Activated naive CD8-positive, alpha-beta T cell treated with anti-CD3 and anti-CD28 coated beads, Interleukin-2, amount 50 U/mL, for 24 hours (primary cell): ENCODE results near the gene PDLIM1.
A peak's percentile ranks its signal among the peaks of the same experiment; 100 is the strongest.
"Not testable (repeated sequence)": the region's sequence is repeated elsewhere in the genome, so short reads cannot be mapped to it uniquely, and the experiment has no call there.

Experiments used
- ATAC-seq: fragments of 150-1000 bp; cut with Tn5 transposase; one replicate; pipeline ENCODE4 v1.10.0; 2021
- DNase-seq: peaks from one replicate; pipeline ENCODE4 v3.0.0; 2021
- H3K27ac Mint-ChIP-seq: one replicate; pipeline ENCODE4 v1.8.0; 2021; ENCODE audit warnings: mild to moderate bottlenecking, mixed read lengths
- H3K27me3 Mint-ChIP-seq: one replicate; pipeline ENCODE4 v1.8.0; 2021; ENCODE audit warnings: mixed read lengths
- H3K36me3 Mint-ChIP-seq: one replicate; pipeline ENCODE4 v1.8.0; 2021; ENCODE audit warnings: low read depth, mixed read lengths
- H3K4me1 Mint-ChIP-seq: one replicate; pipeline ENCODE4 v1.8.0; 2021; ENCODE audit warnings: mixed read lengths
- H3K4me3 Mint-ChIP-seq: one replicate; pipeline ENCODE4 v1.8.0; 2021; ENCODE audit warnings: mild to moderate bottlenecking, moderate library complexity, mixed read lengths
- H3K9me3 Mint-ChIP-seq: one replicate; pipeline ENCODE4 v1.8.0; 2021; ENCODE audit warnings: mixed read lengths

PDLIM1 gene

DNA sequence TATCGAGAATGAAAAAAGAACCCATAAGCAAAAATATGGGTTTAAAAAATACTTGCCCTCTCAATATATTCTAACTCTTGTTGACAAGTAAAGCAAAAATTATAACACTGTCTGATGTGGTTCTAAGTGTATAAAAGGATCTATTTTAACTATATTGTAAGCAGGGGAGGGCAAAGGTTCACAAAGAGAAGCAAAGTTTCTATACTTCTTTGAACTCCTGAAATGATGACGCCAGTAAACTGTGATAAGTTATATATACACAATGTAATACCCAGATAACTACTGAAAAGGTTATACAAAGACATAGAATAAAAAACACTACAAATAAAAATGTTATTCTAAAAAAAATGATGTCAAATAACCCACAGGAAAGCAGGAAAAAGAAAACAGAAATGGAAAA is 37.1 kb downstream of the PDLIM1 start:
- ATAC-seq (no peak), DNase-seq (no peak)
- Mint-ChIP-seq H3K4me3 (no peak overlapping the region), H3K36me3 (peaks cover 3% of the 10 kb centered on the region), H3K9me3 (peaks cover 13% of the 10 kb centered on the region), H3K27me3 (peaks cover 12% of the 10 kb centered on the region), H3K4me1 (no peaks in the 10 kb centered on the region), H3K27ac (no peak overlapping the region)

DNA sequence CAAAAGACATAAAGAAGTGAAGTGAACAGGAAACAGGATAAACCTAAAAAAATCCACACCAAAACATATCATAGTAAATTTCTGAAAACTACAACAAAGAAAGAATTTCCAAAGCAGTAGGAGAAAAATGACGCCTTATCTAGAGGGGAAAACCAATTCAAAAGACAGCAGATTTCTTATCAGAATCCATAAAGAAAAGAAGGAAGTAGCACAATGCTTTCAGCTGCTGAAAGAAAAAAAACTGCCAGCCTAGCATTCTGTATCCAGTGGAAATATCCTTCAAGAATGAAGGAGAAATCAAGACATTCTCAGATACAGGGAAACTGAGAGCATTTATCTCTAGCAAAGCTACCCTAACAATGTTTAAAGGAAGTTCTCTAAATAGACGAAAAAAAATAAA is 37.8 kb downstream of the PDLIM1 start:
- peaks cover 12% of the 10 kb centered on the region for H3K9me3 Mint-ChIP-seq
- H3K4me3 Mint-ChIP-seq: no peak overlapping the region
- H3K27me3 Mint-ChIP-seq: peaks cover 12% of the 10 kb centered on the region
- ATAC-seq (no peak), DNase-seq (no peak)
- H3K4me1 Mint-ChIP-seq: no peaks in the 10 kb centered on the region
- H3K27ac Mint-ChIP-seq: no peak overlapping the region
- H3K36me3 Mint-ChIP-seq: peaks cover 3% of the 10 kb centered on the region

DNA sequence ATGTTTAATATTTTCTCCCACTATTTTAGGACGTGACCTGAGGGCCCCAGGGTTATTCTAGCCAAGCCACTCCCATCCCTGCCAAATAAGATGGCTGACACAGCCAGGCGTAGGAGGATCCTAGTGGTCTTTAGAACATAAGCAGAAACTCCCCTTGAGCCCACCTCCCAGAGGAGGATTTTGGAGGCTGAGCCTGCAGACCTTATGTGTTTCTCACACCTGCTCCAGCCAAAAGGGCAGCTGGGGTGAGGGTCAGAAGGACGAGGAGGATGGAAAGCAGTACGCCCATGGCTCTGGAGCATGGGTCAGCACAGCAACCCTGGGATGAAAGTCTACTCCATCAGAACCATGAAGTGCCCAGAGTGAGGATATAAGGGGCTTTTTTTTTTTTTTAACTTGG is 39.9 kb downstream of the PDLIM1 start:
- Mint-ChIP-seq H3K9me3 (peaks cover 3% of the 10 kb centered on the region), H3K4me1 (no peaks in the 10 kb centered on the region), H3K36me3 (no peaks in the 10 kb centered on the region), H3K27ac (no peak overlapping the region), H3K27me3 (peaks cover 11% of the 10 kb centered on the region), H3K4me3 (no peak overlapping the region)
- no peak for ATAC-seq
- no peak for DNase-seq

DNA sequence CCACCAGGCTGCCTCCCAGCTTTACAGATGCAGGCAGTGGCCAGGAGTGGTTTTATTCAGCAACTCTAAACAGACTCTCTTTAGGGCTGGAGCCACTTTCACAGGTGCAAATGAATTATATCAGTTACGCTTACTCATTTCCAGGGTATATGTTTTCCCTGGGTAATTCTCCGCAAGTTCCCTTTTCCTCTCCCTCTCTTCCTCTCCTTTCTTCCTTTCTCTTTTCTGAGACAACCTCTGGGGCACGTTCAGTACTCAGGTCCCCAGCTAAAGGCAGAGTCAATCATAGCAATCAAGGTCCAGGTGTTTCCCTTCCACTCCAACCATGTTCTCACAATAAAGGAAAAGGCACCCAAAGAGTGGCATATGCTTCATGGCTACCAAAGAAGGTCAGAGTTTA is 41.3 kb downstream of the PDLIM1 start:
- no peak for DNase-seq
- peaks cover 5% of the 10 kb centered on the region for H3K4me1 Mint-ChIP-seq
- peaks cover 13% of the 10 kb centered on the region for H3K27me3 Mint-ChIP-seq
- no peak for ATAC-seq
- no peak overlapping the region for H3K4me3 Mint-ChIP-seq
- H3K27ac Mint-ChIP-seq: no peak overlapping the region
- no peaks in the 10 kb centered on the region for H3K36me3 Mint-ChIP-seq
- H3K9me3 Mint-ChIP-seq: no peaks in the 10 kb centered on the region

DNA sequence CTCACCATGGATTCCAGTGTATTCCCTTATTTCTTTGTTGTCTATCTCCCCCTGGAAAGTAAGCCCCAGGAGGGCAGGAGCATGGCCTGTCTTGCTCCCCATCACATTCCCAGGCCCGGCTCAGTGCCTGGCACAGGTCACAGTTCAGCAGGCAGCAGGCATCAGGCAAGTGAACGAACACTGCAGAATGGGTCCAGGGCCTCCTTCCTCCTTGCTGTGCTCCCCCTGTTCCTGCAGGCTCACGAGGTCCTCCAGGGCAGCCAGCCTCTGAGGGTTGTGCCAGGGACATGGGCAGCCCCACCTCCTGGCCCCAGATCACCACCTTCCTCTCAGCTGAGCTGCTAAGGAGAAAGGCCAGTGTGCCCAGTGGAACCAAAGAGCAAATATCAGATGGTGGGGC is 41.8 kb downstream of the PDLIM1 start:
- DNase-seq: no peak
- Mint-ChIP-seq H3K4me1 (peaks cover 5% of the 10 kb centered on the region), H3K9me3 (no peaks in the 10 kb centered on the region), H3K4me3 (no peak overlapping the region), H3K27ac (no peak overlapping the region), H3K27me3 (peaks cover 13% of the 10 kb centered on the region), H3K36me3 (no peaks in the 10 kb centered on the region)
- no peak for ATAC-seq

DNA sequence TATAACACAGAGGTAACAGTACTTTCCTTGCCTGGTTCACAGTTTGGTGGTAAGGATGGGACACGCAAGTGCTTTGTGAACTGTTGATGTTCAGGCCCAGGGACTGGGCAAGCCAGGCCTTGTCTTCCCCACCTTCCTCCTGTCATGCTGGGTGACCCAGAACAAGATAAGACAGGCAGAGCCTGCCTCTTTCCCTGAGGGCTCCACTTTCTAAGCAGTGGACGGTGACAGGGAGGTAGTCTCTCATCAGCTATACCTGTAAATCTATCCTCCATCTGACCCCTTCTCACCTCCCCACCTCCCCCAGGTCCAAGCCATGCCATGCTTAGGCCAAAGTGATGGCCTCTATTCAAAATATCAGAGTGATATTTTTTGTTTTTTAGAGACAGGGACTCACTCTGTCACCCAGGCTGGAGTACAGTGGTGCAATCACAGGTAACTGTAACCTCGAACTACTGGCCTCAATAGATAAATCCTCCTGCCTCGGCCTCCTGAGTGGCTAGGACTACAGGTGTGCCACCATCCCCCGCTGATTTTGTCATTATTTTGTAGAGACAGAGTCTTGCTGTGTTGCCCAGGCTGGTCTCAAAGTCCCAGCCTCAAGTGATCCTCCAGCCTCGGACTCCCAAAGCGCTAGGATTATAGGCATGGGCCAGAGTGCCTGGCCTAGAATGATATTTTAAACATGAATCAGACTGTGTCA is 42.8 kb downstream of the PDLIM1 start:
- Mint-ChIP-seq H3K4me3 (no peak overlapping the region), H3K27ac (no peak overlapping the region), H3K4me1 (peaks cover 5% of the 10 kb centered on the region), H3K36me3 (no peaks in the 10 kb centered on the region), H3K9me3 (no peaks in the 10 kb centered on the region), H3K27me3 (peaks cover 15% of the 10 kb centered on the region)
- ATAC-seq (no peak), DNase-seq (no peak)

DNA sequence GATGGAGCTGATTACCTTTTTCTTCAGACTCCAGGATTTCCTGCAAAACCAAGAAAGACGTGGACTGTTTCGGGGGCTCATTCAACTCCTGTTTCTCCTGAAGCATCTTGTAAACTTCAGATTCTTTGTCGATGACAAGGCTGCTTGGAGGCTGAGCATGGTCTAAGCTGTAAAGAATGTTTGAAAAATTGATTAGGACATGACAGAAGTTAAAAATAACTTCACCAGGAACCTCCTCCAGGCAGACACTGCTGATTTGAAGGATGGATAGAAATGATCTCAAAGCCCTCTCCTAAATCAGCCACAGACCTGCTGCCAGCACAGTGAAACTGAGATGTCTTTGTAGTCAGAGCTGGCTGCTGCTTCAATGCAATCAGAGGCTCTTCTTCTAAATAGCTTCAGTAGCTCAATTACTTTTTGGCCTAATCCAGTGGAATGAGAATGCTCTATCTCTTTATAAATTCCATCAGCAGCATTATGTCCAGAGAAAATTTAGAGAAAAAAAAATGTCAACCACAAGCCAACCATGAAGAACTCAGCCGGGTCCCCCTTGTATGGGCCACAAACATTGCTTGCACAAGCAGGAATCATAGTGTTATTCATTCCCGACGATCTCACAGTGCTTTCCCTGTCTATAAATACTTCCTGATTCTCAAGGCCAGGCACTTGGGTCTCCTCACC is 43.5 kb downstream of the PDLIM1 start:
- no peaks in the 10 kb centered on the region for H3K9me3 Mint-ChIP-seq
- peaks cover 5% of the 10 kb centered on the region for H3K4me1 Mint-ChIP-seq
- no peak overlapping the region for H3K27ac Mint-ChIP-seq
- no peak for ATAC-seq
- no peak for DNase-seq
- H3K27me3 Mint-ChIP-seq: peaks cover 15% of the 10 kb centered on the region
- H3K4me3 Mint-ChIP-seq: no peak overlapping the region
- no peaks in the 10 kb centered on the region for H3K36me3 Mint-ChIP-seq

DNA sequence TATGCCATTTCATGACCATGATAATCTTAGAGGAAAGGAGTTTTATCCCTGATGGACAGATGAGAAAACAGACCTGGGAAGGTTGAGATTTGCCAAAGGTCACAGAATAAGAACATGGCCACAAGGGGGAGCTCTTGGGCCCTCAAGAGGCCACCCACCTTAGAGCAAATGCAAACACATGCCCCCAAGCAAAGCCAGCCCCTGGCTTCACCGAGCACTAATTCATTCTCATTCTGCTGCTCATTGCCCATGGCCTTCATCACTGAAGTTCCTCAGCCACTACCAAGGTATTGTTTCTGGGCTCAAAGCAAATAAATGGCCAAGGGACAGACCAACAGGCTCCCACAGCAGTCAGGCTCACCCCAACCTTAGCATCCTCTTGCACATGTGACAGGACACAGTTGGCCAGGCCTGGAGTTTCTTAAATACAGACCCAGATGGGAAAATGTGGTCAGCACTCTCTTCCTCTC is 44.2 kb downstream of the PDLIM1 start:
- H3K4me3 Mint-ChIP-seq: no peak overlapping the region

DNA sequence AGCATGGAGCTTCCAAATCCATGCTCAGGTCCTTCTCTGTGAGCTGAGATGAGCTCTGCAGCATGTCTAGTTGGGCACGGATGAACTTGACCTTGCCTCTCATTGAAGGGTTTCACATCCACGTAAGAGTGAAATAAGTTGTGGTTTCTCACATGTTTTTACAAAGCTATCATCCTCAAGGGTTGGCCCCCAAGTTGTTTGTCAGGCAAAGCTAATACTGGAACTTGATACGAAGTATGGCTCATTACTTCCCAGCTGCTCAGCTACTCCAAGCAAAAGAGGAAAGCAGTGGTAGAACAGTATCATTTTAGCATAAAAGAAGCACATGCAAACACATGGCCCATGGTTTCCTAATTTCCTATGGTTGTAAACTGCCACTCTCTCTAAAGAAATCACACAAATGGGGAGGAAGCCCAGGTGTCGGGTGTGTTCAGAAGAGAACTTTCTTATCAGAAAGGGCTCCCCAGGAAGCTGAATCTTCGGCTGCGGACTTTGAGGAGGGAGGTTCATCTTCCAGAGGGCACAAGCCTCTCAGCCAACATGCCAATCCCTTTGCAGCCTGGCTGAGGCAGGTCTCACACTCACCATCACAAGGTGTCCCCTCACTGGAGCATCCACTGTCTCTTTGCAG is 45.3 kb downstream of the PDLIM1 start:
- peaks cover 6% of the 10 kb centered on the region for H3K27me3 Mint-ChIP-seq
- no peaks in the 10 kb centered on the region for H3K36me3 Mint-ChIP-seq
- H3K4me3 Mint-ChIP-seq: no peak overlapping the region
- H3K9me3 Mint-ChIP-seq: no peaks in the 10 kb centered on the region
- ATAC-seq: no peak
- DNase-seq: no peak
- H3K27ac Mint-ChIP-seq: no peak overlapping the region
- H3K4me1 Mint-ChIP-seq: peaks cover 5% of the 10 kb centered on the region

More for the DNA sequence above, 44.2 kb downstream of the PDLIM1 start:
- H3K36me3 Mint-ChIP-seq: no peaks in the 10 kb centered on the region
- peaks cover 5% of the 10 kb centered on the region for H3K4me1 Mint-ChIP-seq
- no peak overlapping the region for H3K27ac Mint-ChIP-seq
- peak; percentile 75 for DNase-seq
- H3K9me3 Mint-ChIP-seq: no peaks in the 10 kb centered on the region
- ATAC-seq: peak; percentile 17
- H3K27me3 Mint-ChIP-seq: peaks cover 11% of the 10 kb centered on the region

DNA sequence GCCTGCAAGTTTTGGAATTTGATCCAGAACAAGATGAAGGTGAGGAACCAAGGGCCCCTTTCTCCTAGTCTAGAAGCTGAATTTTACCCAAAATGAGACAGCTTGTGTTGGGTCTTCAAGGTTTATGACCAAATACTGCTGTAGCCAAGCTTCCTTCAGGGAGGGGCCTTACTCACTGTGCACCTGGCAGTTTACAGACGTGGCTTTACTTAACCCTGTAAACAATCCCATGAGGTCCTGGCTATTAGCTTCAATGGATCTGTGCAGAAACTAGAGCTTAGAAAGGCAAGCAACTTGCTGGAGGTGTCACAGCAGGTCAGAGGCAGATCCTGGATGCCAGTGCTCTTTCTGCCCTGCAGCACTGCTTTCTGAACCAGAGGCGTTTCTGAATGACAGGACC is 46.7 kb downstream of the PDLIM1 start:
- H3K4me1 Mint-ChIP-seq: peaks cover 5% of the 10 kb centered on the region
- no peaks in the 10 kb centered on the region for H3K36me3 Mint-ChIP-seq
- no peak overlapping the region for H3K4me3 Mint-ChIP-seq
- H3K27me3 Mint-ChIP-seq: peaks cover 7% of the 10 kb centered on the region
- H3K9me3 Mint-ChIP-seq: no peaks in the 10 kb centered on the region
- no peak overlapping the region for H3K27ac Mint-ChIP-seq
- DNase-seq (no peak), ATAC-seq (no peak)

DNA sequence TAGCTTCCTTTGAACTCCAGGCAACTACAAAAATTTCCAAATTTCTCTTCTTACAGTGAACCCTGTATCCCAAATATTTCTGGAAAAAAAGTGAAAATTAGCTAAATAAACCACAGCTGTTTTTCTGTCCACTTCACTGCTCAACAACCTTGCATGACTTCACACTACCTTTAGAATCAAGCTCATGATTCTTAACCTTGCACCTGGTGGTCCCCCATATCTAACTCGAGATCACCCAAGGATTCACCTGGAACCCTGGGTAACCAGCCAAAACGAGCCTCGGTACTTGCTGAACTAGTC is 47.5 kb downstream of the PDLIM1 start:
- H3K27me3 Mint-ChIP-seq: peaks cover 9% of the 10 kb centered on the region
- H3K27ac Mint-ChIP-seq: no peak overlapping the region

DNA sequence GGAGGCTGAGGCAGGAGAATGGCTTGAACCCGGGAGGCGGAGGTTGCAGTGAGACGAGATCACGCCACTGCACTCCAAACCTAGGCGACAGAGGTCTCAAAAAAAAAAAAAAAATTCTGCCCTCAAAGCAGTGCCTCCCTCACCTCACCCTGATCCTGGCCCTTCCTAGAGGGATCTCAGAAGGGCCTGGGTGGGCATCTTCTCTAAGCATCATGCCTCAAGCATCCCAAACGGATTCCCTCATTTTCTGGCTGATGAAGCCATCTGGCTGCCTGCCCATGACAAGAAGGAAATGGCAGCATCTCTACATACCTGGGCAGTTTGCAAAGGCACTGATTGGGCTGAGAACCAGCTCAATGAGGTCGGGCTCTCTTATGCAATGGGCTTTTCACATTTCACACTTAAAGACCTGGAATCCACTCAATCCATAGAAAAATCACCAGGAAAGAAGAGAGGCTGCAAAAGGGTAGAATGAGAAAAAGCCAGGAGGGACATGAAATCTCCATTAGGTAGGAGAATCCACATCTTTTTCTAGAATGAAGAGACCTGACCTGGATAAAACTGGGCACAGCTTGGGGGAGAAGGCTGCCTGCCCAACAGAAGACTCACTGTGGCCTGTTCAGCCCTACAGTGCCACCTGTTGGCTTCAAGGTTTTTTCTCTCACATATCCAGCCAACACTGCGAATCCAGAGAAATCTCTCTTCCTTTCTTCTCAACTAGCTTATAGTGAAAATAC is 48.1 kb downstream of the PDLIM1 start:
- H3K27ac Mint-ChIP-seq: no peak overlapping the region
- no peak overlapping the region for H3K4me3 Mint-ChIP-seq
- no peaks in the 10 kb centered on the region for H3K36me3 Mint-ChIP-seq
- DNase-seq (peak; percentile 37), ATAC-seq (peak; percentile 55)
- H3K27me3 Mint-ChIP-seq: peaks cover 9% of the 10 kb centered on the region
- no peaks in the 10 kb centered on the region for H3K9me3 Mint-ChIP-seq
- H3K4me1 Mint-ChIP-seq: peaks cover 5% of the 10 kb centered on the region

More for the DNA sequence above, 47.5 kb downstream of the PDLIM1 start:
- DNase-seq (no peak), ATAC-seq (no peak)
- Mint-ChIP-seq H3K4me3 (no peak overlapping the region), H3K4me1 (peaks cover 5% of the 10 kb centered on the region), H3K36me3 (no peaks in the 10 kb centered on the region), H3K9me3 (no peaks in the 10 kb centered on the region)

DNA sequence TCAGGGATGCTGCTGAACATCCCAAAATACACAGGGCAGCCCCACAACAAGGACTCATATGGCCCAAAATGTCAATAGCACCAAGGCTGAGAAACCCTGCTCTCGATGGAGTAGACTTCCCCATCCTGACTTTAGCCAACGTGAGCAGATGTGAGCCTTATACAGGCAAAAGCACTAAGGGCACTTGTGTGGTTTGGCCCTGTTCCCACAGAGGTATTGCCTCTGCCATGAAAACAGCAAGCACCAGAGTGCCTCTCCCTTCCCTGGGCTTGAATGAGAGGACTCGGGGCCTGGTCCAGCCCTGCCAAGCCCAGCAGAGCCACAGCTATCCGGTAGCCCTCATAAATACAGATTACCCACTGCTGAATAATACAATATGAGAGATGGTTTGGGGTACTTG is 49.3 kb downstream of the PDLIM1 start:
- Mint-ChIP-seq H3K4me3 (no peak overlapping the region), H3K27me3 (peaks cover 11% of the 10 kb centered on the region), H3K27ac (no peak overlapping the region), H3K9me3 (no peaks in the 10 kb centered on the region), H3K4me1 (peaks cover 14% of the 10 kb centered on the region), H3K36me3 (no peaks in the 10 kb centered on the region)
- no peak for DNase-seq
- no peak for ATAC-seq

DNA sequence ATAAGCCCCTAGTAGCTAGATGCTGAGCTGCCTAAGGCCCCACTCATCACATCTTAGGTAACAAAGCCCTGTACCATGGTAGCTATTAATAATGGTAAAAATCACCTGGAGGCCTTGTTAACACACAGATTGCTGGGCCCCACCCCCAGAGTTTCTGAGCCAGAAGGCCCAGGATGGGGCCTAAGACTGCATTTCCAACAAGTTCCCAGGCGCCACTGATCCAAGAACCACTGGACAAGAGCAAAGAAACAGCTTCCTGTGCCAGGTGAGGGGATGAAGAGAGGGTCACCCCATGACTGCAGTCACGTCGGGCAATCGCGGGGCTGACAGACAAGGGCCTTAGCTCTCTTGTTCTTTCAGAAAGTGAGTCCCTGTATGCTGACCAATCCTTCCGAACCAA is 50.0 kb downstream of the PDLIM1 start:
- ATAC-seq (no peak), DNase-seq (no peak)
- H3K27ac Mint-ChIP-seq: no peak overlapping the region
- no peaks in the 10 kb centered on the region for H3K36me3 Mint-ChIP-seq
- no peak overlapping the region for H3K4me3 Mint-ChIP-seq
- no peaks in the 10 kb centered on the region for H3K9me3 Mint-ChIP-seq
- H3K4me1 Mint-ChIP-seq: peaks cover 21% of the 10 kb centered on the region
- peaks cover 9% of the 10 kb centered on the region for H3K27me3 Mint-ChIP-seq

DNA sequence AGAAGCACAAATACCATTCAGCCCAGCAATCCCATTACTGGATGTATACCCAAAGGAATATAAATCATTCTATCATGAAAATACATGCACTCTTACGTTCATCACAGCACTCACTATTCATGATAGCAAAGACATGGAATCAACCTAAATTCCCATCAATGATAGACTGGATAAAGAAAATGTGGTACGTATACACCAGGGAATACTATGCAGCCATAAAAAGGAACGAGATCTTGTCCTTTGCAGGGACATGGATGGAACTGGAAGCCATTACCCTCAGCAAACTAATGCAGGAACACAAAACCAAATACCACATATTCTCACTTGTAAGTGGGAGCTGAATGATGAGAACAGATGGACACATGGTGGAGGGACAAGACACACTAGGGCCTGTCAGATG is 50.7 kb downstream of the PDLIM1 start:
- not testable (repeated sequence) for DNase-seq, H3K27ac Mint-ChIP-seq, H3K27me3 Mint-ChIP-seq, H3K9me3 Mint-ChIP-seq, H3K36me3 Mint-ChIP-seq, ATAC-seq, H3K4me3 Mint-ChIP-seq
- peaks cover 23% of the 10 kb centered on the region for H3K4me1 Mint-ChIP-seq
